Frontal cortex (tissue), 4 donors: ENCODE measurements around the gene WDR86. TPM values are rescaled to one million over a fixed set of nuclear protein-coding genes. Genes with fewer than 3 reads are reported as not detected.

ENCODE experiments used
- DNase-seq, 2 donors: peaks; one replicate each; pipeline ENCODE4 v3.0.0; 2012; ENCODE audit warnings: low spot score in 2 of 2
- FAIRE-seq: peaks from 2 replicates; lab custom pipeline; 2012; peaks lifted over from hg19 to GRCh38; lab: Jason Lieb, UNC
- total RNA-seq: library from RNA; depleted of rRNA; stranded (reverse); fragments of >200 nt; gene quantifications from one replicate; pipeline ENCODE4 v1.2.3, GENCODE V29; 2014
- donor health status: control.
- donor health status: control.
- donor health status: control.

The WDR86 gene
- total RNA-seq, 1 donor from 2014 or later, result 49.7 TPM

GRCh38 chr7:151372612-151373265, 37.1 kb downstream of the WDR86 start:
- FAIRE-seq (no peak), DNase-seq (no peak)

GRCh38 chr7:151371266-151371665, 38.6 kb downstream of the WDR86 start:
- DNase-seq (no peak), FAIRE-seq (no peak)

GRCh38 chr7:151368136-151368571, 41.7 kb downstream of the WDR86 start:
- no peak for FAIRE-seq
- peak in 1 of 2 donors; percentile 78 for DNase-seq

GRCh38 chr7:151367284-151367683, 42.6 kb downstream of the WDR86 start:
- DNase-seq (no peak), FAIRE-seq (no peak)

GRCh38 chr7:151366880-151367222, 43.0 kb downstream of the WDR86 start:
- no peak for DNase-seq
- no peak for FAIRE-seq

GRCh38 chr7:151366166-151366879, 43.5 kb downstream of the WDR86 start:
- DNase-seq, result no peak
- no peak for FAIRE-seq

GRCh38 chr7:151363182-151363581, 46.7 kb downstream of the WDR86 start:
- FAIRE-seq (no peak), DNase-seq (no peak)

GRCh38 chr7:151361193-151361959, 48.5 kb downstream of the WDR86 start:
- no peak for FAIRE-seq

GRCh38 chr7:151352512-151352911, 57.3 kb downstream of the WDR86 start:
- no peak for FAIRE-seq

More at GRCh38 chr7:151361193-151361959, 48.5 kb downstream of the WDR86 start:
- DNase-seq, result no peak

GRCh38 chr7:151351967-151352366, 57.9 kb downstream of the WDR86 start:
- DNase-seq (no peak), FAIRE-seq (no peak)

More at GRCh38 chr7:151352512-151352911, 57.3 kb downstream of the WDR86 start:
- DNase-seq, result no peak

GRCh38 chr7:151351027-151351426, 58.8 kb downstream of the WDR86 start:
- no peak for DNase-seq
- FAIRE-seq, result no peak

- FAIRE-seq (no peak), DNase-seq (no peak)
These were observed 60.4 kb downstream of the WDR86 start for GRCh38 chr7:151349507-151349853.

GRCh38 chr7:151348970-151349369, 60.9 kb downstream of the WDR86 start:
- FAIRE-seq (no peak), DNase-seq (no peak)

GRCh38 chr7:151347200-151347599, 62.6 kb downstream of the WDR86 start:
- no peak for DNase-seq

GRCh38 chr7:151346470-151346769, 63.4 kb downstream of the WDR86 start:
- DNase-seq (no peak), FAIRE-seq (no peak)

More at GRCh38 chr7:151347200-151347599, 62.6 kb downstream of the WDR86 start:
- FAIRE-seq, result no peak

- FAIRE-seq, result no peak
- no peak for DNase-seq
These were observed 64.0 kb downstream of the WDR86 start for GRCh38 chr7:151345576-151346469.

GRCh38 chr7:151343516-151343915, 66.3 kb downstream of the WDR86 start:
- no peak for FAIRE-seq
- DNase-seq, result no peak

- DNase-seq (no peak), FAIRE-seq (no peak)
These were observed 67.0 kb downstream of the WDR86 start for GRCh38 chr7:151342811-151343210.

- FAIRE-seq, result no peak
- DNase-seq, result no peak
These were observed 67.7 kb downstream of the WDR86 start for GRCh38 chr7:151342102-151342646.
